Stimulated activated CD4-positive, alpha-beta T cell treated with anti-CD3 and anti-CD28 coated beads, TNF-alpha, amount 100 ng/mL, for 48 hours (primary cell): ENCODE results near the gene FGD5.

Source experiments
- DNase-seq, 3 donors: peaks; one replicate each; pipeline ENCODE4 v3.0.0-alpha.2; 2020; ENCODE audit warnings: low read depth in 3 of 3

The FGD5 gene

GRCh38 chr3:14933820-14934425 lies 115.2 kb downstream of the FGD5 start:
- no peak for DNase-seq

- no peak for DNase-seq
These were observed 117.0 kb downstream of the FGD5 start for GRCh38 chr3:14935592-14936345.

DNA sequence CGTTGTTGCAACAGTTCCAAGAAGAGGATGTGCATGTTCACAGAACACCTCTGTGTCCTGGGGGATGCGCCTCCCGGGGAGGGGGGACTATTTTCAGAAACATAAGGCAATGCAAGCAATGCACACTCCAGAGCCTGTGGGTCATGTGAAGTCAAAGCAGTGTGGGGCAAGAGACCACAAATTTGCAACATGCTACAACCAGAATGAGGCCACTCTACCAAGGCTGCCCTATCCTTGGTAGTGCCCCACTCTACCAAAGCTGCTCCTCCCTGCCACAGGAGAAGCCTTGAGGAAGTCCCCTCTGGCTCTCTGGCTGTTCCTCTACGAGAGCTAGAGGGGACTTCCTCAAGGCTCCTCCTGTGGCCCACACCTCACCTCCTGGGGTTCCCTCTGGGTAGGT lies 120.2 kb downstream of the FGD5 start:
- no peak for DNase-seq

DNA sequence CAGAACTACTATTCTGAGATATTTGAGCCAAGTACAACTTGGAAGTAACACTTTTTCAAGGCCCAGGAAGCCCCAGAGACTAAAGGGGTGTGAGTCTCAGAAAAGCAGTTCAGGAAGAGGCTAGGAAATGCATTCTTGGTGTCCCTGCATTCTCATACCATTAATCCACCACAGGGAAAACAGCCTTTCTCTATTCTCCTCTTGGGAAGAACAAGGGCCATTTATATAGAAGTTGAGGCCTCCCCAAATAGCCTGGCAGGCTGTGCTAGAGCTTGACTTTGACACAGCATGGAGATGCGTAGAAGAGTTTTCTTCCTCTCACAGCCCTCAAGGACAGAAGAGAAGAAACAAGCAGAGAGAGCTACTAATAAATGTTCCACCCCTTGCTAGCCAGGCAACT lies 123.1 kb downstream of the FGD5 start:
- DNase-seq: no peak

DNA sequence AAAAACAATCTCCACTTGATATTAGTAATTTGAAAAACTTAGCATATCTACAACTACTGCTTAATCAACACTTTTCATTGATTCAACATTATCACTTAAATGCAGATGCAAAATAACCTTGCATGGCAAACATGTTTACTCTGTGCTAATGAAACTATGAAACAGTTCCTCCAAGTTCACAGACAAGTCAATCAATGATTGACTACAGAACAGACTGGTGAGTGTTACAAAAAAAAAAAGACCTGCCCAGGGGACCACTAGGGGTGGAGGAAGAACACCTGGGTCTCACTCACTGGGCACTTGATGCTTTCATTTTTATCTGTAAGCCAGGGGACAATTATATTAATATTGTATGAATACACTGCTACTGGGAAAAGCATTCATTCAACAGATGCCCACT lies 124.3 kb downstream of the FGD5 start:
- DNase-seq: no peak

GRCh38 chr3:14946236-14946635 lies 127.5 kb downstream of the FGD5 start:
- no peak for DNase-seq

GRCh38 chr3:14946739-14947099 lies 128.0 kb downstream of the FGD5 start:
- DNase-seq: no peak

DNA sequence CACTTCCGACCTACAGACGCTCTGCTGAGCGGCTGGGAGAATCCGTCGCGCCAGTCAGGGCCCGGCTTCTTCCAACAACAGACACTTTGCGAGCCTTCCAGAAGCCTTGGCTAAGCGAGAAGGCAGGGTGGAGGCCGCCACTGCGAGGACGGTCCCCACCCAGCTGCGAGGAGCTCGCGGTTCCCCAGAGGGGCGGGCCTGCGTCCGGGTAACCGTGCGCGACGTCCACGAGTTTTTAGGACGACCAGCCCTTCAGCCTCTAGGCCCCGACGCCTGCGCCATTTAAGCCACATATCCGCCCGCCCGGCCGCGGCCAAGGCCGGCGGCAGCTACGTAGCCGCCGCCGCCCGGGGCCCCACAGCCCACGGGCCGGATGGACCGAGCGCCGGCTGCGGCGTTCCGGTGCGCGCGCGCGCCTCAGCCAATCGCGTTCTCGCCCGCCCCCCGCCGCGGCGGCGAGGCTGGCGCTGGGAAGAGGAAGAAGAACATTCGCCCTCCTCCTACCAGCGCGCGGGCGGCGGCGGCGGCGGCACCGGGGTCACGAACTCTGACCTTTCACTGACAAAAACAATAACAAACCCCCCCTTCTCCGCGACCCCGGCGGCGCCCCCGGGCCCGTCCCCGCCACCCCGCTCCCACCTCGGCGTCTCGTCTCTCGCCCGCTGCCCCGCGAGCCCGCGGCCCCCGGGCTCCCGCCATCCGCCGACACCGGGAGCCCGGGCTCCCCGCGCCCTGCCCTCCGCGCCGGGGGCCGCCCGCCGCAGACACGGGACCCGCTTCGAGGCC lies 128.5 kb downstream of the FGD5 start, which contains the start of gene NR2C2:
NR2C2 (plus strand) TSS at position 484 of the 786 bp plus-strand sequence. CDS start 56,332 bp downstream, outside the sequence.
- DNase-seq: peak; percentile 71 to 79 (median 78)

DNA sequence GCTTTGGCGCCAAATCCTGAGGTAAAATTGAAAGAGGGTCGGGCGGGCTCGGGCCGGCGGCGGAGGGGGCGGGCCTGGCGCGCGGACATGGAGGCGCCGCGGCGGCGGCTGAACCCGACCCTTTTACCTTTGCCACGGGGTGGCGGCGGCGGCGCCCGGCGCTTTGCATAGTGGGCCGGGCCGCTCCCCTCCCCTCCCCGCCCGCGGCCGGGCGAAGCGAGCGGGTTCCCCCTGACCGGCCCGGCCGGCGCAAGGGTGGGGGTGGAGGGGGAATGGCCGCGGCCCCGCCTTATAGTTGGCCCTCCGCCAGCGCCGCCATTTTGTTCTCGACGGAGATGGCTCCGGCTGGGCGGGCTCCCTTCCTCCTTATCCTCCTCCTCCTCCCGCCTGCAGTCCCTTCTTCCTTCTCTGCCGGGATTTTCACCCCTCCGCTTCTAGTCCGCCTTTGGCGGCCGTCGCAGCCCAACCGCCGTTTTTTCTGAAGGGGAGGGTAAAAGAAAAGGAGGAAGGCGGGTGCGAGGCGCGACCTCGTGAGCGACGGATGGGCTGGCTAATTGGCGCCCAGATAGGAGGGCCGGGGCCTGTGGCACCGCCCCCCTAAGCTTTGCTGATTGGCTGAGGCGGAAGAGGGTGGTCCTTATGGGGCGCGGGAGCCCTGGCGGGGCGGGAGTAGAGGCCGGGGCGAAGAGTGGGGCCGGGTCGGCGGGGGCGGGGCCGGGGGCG lies 129.3 kb downstream of the FGD5 start:
- DNase-seq: peak; percentile 87 to 92 (median 92)

DNA sequence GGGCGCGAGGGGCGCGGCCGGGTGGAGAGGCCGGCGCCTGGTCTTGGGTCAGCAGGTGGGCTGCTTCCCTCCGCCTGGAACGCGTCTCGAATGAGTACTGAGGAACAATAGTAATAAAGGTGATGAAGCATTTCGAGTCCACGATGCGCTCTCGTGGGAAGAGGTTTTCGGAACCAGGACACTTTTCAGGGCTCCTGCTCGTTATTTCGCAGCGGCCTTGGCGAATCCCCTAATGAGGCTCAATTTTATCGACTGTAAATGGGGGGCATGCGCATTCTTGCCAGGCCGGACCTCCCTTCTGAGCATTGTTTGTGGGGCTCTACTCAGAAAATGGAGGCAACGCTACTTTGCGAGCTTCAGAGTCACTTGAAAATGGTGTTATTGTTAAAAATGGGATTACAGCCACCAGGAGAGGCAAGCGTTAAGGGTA lies 129.9 kb downstream of the FGD5 start:
- DNase-seq: no peak

DNA sequence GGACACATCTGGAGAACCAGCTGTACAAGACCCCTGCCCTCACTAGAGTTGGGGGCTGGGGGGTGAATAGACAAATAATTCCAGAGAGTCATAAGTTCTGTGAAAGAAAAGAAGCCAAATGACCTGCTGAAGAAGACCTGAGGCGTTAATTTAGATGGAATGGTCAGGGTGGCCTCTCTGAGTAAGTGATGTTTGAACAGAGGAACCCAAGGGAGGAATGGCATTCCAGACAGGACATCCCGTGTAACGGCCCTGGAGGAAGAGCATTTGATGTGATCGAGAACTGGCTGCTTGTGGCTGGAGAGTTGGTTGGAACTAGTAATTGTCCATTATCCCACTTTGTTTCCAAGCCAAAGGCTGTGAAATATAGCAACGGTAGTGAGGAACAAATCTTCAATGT lies 130.4 kb downstream of the FGD5 start:
- DNase-seq: no peak

- no peak for DNase-seq
These were observed 131.5 kb downstream of the FGD5 start for GRCh38 chr3:14950274-14950673.

DNA sequence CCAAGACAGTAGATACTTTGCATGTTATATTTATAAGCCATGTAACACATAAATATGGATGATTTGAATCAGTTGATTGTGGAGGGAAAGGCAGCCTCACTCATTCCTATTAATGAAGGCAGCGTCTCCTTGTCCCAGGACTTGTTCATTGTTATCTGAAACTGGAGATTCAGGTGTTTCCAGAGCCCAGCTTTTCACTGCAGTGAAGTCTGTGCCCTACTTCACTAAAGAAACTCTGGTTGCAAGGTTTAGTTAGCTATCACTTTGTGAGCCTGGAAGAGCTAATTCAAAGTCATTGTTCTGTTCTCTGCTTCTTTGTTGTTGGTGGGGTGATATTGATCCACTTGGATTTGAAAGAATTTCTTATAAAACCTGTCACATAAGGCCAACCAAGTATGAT lies 138.4 kb downstream of the FGD5 start:
- no peak for DNase-seq

DNA sequence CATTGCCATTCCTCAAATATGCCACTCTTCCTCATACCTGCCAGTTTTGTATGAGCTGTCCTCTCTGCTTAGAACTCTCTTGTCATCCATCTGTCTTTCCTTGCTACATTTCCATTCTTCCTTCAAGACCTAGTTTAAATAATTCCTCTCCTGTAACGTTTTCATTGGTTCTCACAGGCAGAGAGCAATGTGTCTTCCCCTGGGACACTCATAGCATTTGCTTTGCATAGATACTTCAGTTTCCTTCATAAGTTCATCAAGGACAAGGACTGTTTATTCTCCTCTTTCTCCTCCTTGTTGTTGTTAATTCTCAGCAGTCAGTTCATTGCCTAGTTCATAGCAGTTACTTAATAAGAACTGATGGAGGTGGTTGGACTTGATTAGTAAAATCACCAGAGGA lies 139.2 kb downstream of the FGD5 start:
- DNase-seq: no peak

- DNase-seq: no peak
These were observed 140.7 kb downstream of the FGD5 start for GRCh38 chr3:14959359-14959943.

DNA sequence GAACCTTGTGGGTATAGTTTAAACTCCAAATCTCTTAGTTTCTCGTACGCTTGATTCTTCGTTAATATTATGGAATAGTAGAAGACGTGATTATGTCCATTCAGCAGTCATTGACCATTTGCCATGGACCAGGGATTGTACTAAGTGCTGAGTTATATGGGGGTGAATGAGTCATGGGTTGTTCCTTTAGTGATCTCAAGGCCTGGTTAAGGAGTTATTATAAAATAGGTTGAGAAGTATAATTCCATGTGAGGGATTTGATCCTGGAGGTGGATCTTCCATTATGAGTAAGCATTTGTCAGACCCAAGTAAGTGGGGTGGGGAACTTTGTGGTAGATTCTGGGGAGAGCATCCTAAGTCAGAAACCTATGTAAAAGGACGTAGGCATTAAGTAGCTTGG lies 144.0 kb downstream of the FGD5 start:
- DNase-seq: no peak

DNA sequence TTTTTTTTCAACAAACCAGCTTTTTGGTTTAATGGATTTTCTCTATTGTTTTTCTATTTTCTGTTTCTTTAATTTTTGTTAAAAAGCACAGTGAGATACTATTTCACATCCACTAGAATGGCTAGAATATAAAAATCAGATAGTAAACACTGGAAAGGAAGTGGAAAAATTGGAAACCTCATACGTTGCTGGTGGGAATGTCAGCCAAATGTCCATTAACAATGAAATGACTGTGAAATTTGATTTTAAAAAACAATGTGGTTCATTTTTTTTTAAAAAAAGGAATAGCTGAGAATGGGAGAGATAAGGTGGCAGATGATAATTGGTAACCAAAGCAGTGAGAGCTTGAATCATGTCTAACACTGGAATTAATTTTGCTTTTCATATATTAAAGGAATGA lies 148.5 kb downstream of the FGD5 start:
- DNase-seq: no peak

GRCh38 chr3:14969671-14970070 lies 150.9 kb downstream of the FGD5 start:
- DNase-seq: no peak

- no peak for DNase-seq
These were observed 157.6 kb downstream of the FGD5 start for GRCh38 chr3:14976317-14976716.

DNA sequence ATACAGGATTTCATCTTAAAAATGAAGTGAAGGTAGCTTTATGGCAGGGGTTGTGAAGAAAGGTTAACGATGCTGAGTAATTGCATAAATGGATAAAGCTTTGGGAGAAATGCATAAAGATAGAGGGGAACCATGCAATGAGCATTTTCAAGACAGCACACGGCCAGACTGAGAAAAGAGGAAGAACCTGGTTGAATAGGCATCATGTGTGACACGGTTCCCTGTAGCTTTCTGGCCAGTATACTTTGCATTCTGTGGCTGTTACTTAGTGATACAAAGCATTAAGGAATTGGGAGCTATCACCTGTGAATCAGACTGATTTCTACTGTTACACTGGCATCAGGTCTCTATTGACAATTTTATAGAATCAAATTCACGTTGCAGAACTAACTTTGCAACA lies 161.9 kb downstream of the FGD5 start:
- DNase-seq: no peak
